Testis (tissue), 3 donors: ENCODE results near the gene DHPS. TPM values are rescaled to one million over a fixed set of nuclear protein-coding genes. Genes with fewer than 3 reads are reported as not detected.
A peak's percentile ranks its signal among the peaks of the same experiment; 100 is the strongest.
"Not testable (repeated sequence)": the region's sequence is repeated elsewhere in the genome, so short reads cannot be mapped to it uniquely, and the experiment has no call there.

Experiments
- DNase-seq: peaks from one replicate; pipeline ENCODE4 v3.0.0-alpha.2; 2019
- H3K27ac ChIP-seq, 2 donors: fragments of 200-600 bp; sonication (generic); one replicate each; pipeline ENCODE4 v1.5.1; 2019
- H3K27me3 ChIP-seq: fragments of 200-600 bp; sonication (generic); one replicate; pipeline ENCODE4 v1.5.1; 2019
- H3K36me3 ChIP-seq: fragments of 200-600 bp; sonication (generic); one replicate; pipeline ENCODE4 v1.5.1; 2017; ENCODE audit warnings: low read depth; ENCODE audit errors: missing control alignments
- H3K4me1 ChIP-seq: fragments of 200-600 bp; sonication (generic); one replicate; pipeline ENCODE4 v1.5.1; 2019
- H3K4me3 ChIP-seq, 2 donors: fragments of 200-600 bp; sonication (generic); one replicate each; pipeline ENCODE4 v1.5.1; 2017 to 2019
- H3K9me3 ChIP-seq: fragments of 200-600 bp; sonication (generic); one replicate; pipeline ENCODE4 v1.5.1; 2017
- POLR2A ChIP-seq: fragments of 450-650 bp; IDR thresholded peaks from one replicate; pipeline ENCODE4 v1.6.1; 2017; ENCODE audit warnings: antibody characterized with exemption, mild to moderate bottlenecking, moderate library complexity
- WGBS, 2 donors: methylation state at CpG; one replicate each; pipeline ENCODE4 v1.1.5; 2018; 5-methylcytosine and 5-hydroxymethylcytosine counted together
- intact Hi-C: fragments of 100-400 bp; cut with DNase I; formaldehyde crosslinking; loops from one replicate; pipeline ENCODE4 v1.15.1; 2023; ENCODE audit warnings: low total_unique reads
- polyA plus RNA-seq: library from polyadenylated mRNA; stranded (reverse); fragments of 350-450 nt; fragmentation: Illumina TruSeq; extraction: RNeasy Lipid Tissue Mini Kit (QIAGEN cat#74804); gene quantifications from one replicate; pipeline ENCODE4 v1.2.3, GENCODE V29; 2014; ENCODE audit warnings: low read depth, low replicate concordance; ENCODE audit not compliant: insufficient read depth
- total RNA-seq, 2 donors: library from RNA; depleted of rRNA; stranded (reverse); fragments of >200 nt; gene quantifications; one replicate each; pipeline ENCODE4 v1.2.3, GENCODE V29; 2016
- TF ChIP-seq, protein P1 (sequence below), 3 experiments: fragments of 450-650 bp in 2 of 3; fragments of 200-600 bp in 1 of 3; sonication (generic) in 1 of 3; IDR thresholded peaks; one replicate each; pipeline ENCODE4 v1.5.1; 2016 to 2019; ENCODE audit warnings: antibody characterized with exemption in 3 of 3, mild to moderate bottlenecking in 2 of 3, moderate library complexity in 1 of 3

The DHPS gene
- total and polyA plus RNA-seq, 3 donors from 2014 or later: 50.2 to 119 (median 85.9) TPM

DNA sequence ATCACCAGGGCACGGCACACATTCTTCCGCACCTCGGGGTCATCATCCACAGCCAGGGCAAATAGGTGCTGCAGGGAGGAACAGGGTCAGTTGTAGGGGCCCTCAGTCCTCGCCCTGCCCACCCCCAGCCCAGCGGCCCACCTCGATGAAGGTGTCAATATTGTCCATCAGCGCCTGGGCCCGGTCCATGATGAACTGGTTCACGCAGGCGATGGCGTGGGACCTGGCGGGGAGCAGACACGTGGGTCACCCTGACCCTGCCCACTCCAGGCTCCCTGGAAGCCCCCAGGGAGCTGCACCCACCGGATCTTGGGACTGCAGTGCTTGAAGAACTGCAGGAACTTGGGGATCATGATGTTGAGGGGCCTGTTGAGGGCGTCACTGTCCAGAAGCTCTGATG, 33.4 kb upstream of the DHPS start:
- 89% methylated on average over 15 of the region's 15 CpGs; no CpG with 5 or more reads in 1 of the 2 donors for WGBS, 2 donors
- Histone ChIP-seq H3K27ac (no peak overlapping the region), H3K9me3 (no peaks in the 10 kb centered on the region), H3K4me1 (peaks cover under 1% of the 10 kb centered on the region), H3K4me3 (no peak overlapping the region), H3K27me3 (no peaks in the 10 kb centered on the region), H3K36me3 (peaks cover 3% of the 10 kb centered on the region)
- TF ChIP-seq POLR2A: no peak
- TF ChIP-seq, protein P1, sequence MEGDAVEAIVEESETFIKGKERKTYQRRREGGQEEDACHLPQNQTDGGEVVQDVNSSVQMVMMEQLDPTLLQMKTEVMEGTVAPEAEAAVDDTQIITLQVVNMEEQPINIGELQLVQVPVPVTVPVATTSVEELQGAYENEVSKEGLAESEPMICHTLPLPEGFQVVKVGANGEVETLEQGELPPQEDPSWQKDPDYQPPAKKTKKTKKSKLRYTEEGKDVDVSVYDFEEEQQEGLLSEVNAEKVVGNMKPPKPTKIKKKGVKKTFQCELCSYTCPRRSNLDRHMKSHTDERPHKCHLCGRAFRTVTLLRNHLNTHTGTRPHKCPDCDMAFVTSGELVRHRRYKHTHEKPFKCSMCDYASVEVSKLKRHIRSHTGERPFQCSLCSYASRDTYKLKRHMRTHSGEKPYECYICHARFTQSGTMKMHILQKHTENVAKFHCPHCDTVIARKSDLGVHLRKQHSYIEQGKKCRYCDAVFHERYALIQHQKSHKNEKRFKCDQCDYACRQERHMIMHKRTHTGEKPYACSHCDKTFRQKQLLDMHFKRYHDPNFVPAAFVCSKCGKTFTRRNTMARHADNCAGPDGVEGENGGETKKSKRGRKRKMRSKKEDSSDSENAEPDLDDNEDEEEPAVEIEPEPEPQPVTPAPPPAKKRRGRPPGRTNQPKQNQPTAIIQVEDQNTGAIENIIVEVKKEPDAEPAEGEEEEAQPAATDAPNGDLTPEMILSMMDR (IDR thresholded peaks at IDR 0.05): no peak
- intact Hi-C loops: no loop called here
- no peak for DNase-seq

DNA sequence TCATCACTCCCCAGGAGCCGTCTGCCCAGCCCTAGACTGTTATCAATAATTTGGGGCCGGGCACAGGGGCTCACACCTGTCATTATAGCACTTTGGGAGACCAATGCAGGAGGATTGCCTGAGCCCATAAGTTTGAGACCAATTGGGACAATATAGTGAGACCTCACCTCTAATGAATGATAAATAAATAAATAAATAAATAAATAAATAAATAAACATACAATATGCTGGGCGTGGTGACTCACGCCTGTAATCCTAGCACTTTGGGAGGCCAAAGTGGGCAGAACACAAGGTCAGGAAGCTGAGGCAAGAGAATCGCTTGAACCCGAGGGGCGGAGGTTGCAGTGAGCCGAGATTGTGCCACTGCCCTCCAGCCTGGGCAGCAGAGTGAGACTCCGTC, 31.6 kb upstream of the DHPS start:
- DNase-seq, H3K4me1 ChIP-seq, intact Hi-C loops, H3K27ac ChIP-seq, H3K27me3 ChIP-seq, H3K9me3 ChIP-seq, H3K4me3 ChIP-seq, H3K36me3 ChIP-seq: not testable (repeated sequence)
- 93 to 95% methylated on average over 9 of the region's 9 CpGs for WGBS, 2 donors

DNA sequence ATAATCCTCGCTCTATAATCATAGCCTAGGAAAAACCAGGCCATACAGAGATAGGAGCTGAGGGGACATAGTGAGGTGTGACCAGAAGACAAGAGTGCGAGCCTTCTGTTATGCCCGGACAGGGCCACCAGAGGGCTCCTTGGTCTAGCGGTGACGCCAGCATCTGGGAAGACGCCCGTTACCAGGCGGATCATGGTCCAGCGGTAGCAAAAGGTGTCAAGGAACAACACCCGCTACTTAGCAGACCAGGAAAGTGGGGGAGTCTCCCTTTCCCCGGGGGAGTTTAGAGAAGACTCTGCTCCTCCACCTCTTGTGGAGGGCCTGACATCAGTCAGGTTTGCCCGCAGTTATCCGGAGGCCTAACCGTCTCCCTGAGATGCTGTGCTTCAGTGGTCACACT, 30.4 kb upstream of the DHPS start:
- TF ChIP-seq, protein P1 (IDR thresholded peaks at IDR 0.05): peak in 1 of 3 experiments; percentile 49
- H3K4me3 ChIP-seq, H3K9me3 ChIP-seq, H3K36me3 ChIP-seq, H3K27me3 ChIP-seq, H3K27ac ChIP-seq, intact Hi-C loops, H3K4me1 ChIP-seq: not testable (repeated sequence)
- DNase-seq: peak; percentile 54
- 47 to 61% methylated on average over 11 of the region's 14 CpGs for WGBS, 2 donors

DNA sequence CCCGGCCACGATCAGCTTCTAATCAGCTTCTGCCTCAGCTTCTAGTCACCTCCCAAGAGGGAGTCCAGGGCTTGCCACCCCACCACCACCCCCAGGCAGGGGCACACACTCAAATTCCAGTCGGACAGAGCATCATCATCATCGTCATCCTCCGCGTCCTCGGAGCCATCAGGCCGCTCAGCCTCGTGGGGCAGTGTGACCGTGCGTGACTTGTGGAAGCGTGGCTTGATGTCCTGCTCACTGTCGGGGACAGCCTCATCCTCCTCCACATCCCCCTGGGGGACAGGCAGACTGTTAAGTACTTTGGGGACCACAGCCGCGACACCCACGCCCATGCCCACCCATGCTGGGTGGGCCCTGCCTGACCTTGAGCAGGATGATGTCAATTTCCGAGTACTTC, 29.5 kb upstream of the DHPS start:
- Histone ChIP-seq H3K4me3 (no peak overlapping the region), H3K4me1 (no peaks in the 10 kb centered on the region), H3K27me3 (no peaks in the 10 kb centered on the region), H3K9me3 (no peaks in the 10 kb centered on the region), H3K36me3 (peaks cover 3% of the 10 kb centered on the region), H3K27ac (no peak overlapping the region)
- intact Hi-C loops: no loop called here
- WGBS, 2 donors: 72 to 81% methylated on average over 7 to 17 of the region's 17 CpGs
- no peak for DNase-seq
- TF ChIP-seq POLR2A: no peak
- TF ChIP-seq, protein P1 (IDR thresholded peaks at IDR 0.05): no peak

DNA sequence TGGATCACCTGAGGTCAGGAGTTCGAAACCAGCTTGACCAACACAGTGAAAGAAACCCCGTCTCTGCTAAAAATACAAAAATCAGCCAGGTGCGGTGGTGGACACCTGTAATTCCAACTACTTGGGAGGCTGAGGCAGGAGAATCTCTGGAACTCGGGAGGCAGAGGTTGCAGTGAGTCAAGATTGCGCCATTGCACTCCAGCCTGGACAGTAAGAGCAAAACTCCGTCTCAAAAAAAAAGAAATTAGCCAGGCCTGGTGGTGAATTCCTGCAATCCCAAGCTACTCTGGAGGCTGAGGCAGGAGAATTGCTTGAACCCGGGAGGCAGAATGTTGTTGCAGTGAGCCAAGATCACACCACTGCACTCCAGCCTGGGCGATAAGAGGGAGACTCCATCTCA, 27.0 kb upstream of the DHPS start:
- no peaks in the 10 kb centered on the region for H3K4me1 ChIP-seq
- intact Hi-C loops: no loop called here
- TF ChIP-seq POLR2A: no peak
- TF ChIP-seq, protein P1 (IDR thresholded peaks at IDR 0.05): no peak
- H3K27me3 ChIP-seq: no peaks in the 10 kb centered on the region
- DNase-seq: no peak
- 94% methylated on average over 8 of the region's 8 CpGs for WGBS, 2 donors
- H3K27ac ChIP-seq: no peak overlapping the region
- H3K9me3 ChIP-seq: no peaks in the 10 kb centered on the region
- no peak overlapping the region for H3K4me3 ChIP-seq
- no peaks in the 10 kb centered on the region for H3K36me3 ChIP-seq
